COLO829 (cell line): ENCODE measurements around the gene CDH4.

Experiments
- DNase-seq: peaks from one replicate; pipeline ENCODE4 v3.0.0; 2012; ENCODE audit warnings: low spot score

The CDH4 gene

GRCh38 chr20:61301711-61302525 is 49.9 kb downstream of the CDH4 start:
- no peak for DNase-seq

GRCh38 chr20:61303217-61303616 is 51.2 kb downstream of the CDH4 start:
- DNase-seq = no peak

GRCh38 chr20:61303675-61304074 is 51.6 kb downstream of the CDH4 start:
- DNase-seq = no peak

- DNase-seq = no peak
Observed at GRCh38 chr20:61304750-61305149, 52.7 kb downstream of the CDH4 start.

- no peak for DNase-seq
Observed at GRCh38 chr20:61306937-61307475, 54.9 kb downstream of the CDH4 start.

- DNase-seq = no peak
Observed at GRCh38 chr20:61307686-61308476, 55.8 kb downstream of the CDH4 start.

GRCh38 chr20:61308477-61308774 is 56.4 kb downstream of the CDH4 start:
- no peak for DNase-seq

- DNase-seq = no peak
Observed at GRCh38 chr20:61310954-61311353, 58.9 kb downstream of the CDH4 start.

- no peak for DNase-seq
Observed at GRCh38 chr20:61311656-61312387, 59.8 kb downstream of the CDH4 start.

- no peak for DNase-seq
Observed at GRCh38 chr20:61312925-61313324, 60.9 kb downstream of the CDH4 start.

- DNase-seq = no peak
Observed at GRCh38 chr20:61313396-61313795, 61.3 kb downstream of the CDH4 start.

- DNase-seq = no peak
Observed at GRCh38 chr20:61314326-61315010, 62.4 kb downstream of the CDH4 start.

- DNase-seq = no peak
Observed at GRCh38 chr20:61315319-61315718, 63.3 kb downstream of the CDH4 start.

GRCh38 chr20:61316346-61316745 is 64.3 kb downstream of the CDH4 start:
- DNase-seq = no peak

GRCh38 chr20:61317966-61318530 is 66.0 kb downstream of the CDH4 start:
- DNase-seq = no peak

GRCh38 chr20:61320691-61321425 is 68.8 kb downstream of the CDH4 start:
- DNase-seq = no peak

GRCh38 chr20:61321481-61321880 is 69.4 kb downstream of the CDH4 start:
- DNase-seq = no peak

GRCh38 chr20:61322151-61322865 is 70.2 kb downstream of the CDH4 start:
- DNase-seq = no peak

- DNase-seq = no peak
Observed at GRCh38 chr20:61324906-61325305, 72.8 kb downstream of the CDH4 start.

- DNase-seq = no peak
Observed at GRCh38 chr20:61325718-61326117, 73.7 kb downstream of the CDH4 start.
